NT2/D1 (cell line): ENCODE measurements around the gene C5AR1.

Experiments
- SUZ12 ChIP-seq: IDR thresholded peaks from 2 replicates; pipeline ENCODE4 v1.6.1; 2011; ENCODE audit not compliant: insufficient read length, insufficient read depth; ENCODE audit errors: extremely low read depth
- ZNF274 ChIP-seq: IDR thresholded peaks from 2 replicates; pipeline ENCODE4 v1.6.1; 2011; ENCODE audit warnings: mild to moderate bottlenecking, low read depth, low read length

GRCh38 chr19:47303966-47304365 is 5.7 kb upstream of the C5AR1 start:
- TF ChIP-seq ZNF274 (no peak), SUZ12 (no peak)
